H1 (cell line): ENCODE measurements around the gene EML5. TPM values are rescaled to one million over a fixed set of nuclear protein-coding genes. Genes with fewer than 3 reads are reported as not detected.

Experiments used
- CTCF ChIA-PET: fragments of 300-600 bp; sonication (Branson Sonifier 250); formaldehyde crosslinking; loops from one replicate; lab custom pipeline; 2021; ENCODE audit not compliant: partially characterized antibody; lab: Charles Lee
- POLR2A ChIA-PET: fragments of 300-600 bp; sonication (Branson Sonifier 250); formaldehyde crosslinking; loops from one replicate; lab custom pipeline; 2021; ENCODE audit warnings: inconsistent platforms; ENCODE audit not compliant: partially characterized antibody; lab: Charles Lee
- DNase-seq, 2 experiments: peaks; one replicate each; pipeline versions ENCODE4 v3.0.0 to v3.0.0-alpha.2; 2010 to 2022; ENCODE audit warnings: low spot score in 2 of 2, low read depth in 1 of 2, mixed read lengths in 1 of 2
- FAIRE-seq: peaks from 2 replicates; lab custom pipeline; 2011; peaks lifted over from hg19 to GRCh38; lab: Jason Lieb, UNC
- H2AFZ ChIP-seq: 2 replicates; pipeline ENCODE4 v1.8.1; 2012; ENCODE audit warnings: low read length, inconsistent platforms
- H2AK5ac ChIP-seq: 2 replicates; pipeline ENCODE4 v1.6.1; 2013; ENCODE audit warnings: low read depth, low read length
- H2BK120ac ChIP-seq: replicated peaks from 2 replicates; pipeline ENCODE3; 2013; ENCODE audit warnings: low read depth, low read length, inconsistent platforms
- H2BK12ac ChIP-seq: 2 replicates; pipeline ENCODE4 v1.6.1; 2013; ENCODE audit warnings: low read depth, low read length
- H2BK15ac ChIP-seq: 2 replicates; pipeline ENCODE4 v1.6.1; 2013; ENCODE audit warnings: low read length
- H2BK20ac ChIP-seq: 2 replicates; pipeline ENCODE4 v1.6.1; 2013; ENCODE audit warnings: low read length
- H2BK5ac ChIP-seq: 2 replicates; pipeline ENCODE4 v1.6.1; 2013; ENCODE audit warnings: low read depth, low read length
- H3K14ac ChIP-seq: 2 replicates; pipeline ENCODE4 v1.6.1; 2013; ENCODE audit warnings: inconsistent platforms; ENCODE audit not compliant: insufficient read length
- H3K18ac ChIP-seq: 2 replicates; pipeline ENCODE4 v1.6.1; 2013; ENCODE audit warnings: low read length; ENCODE audit errors: extremely low read depth
- H3K23ac ChIP-seq: 2 replicates; pipeline ENCODE4 v1.6.1; 2013; ENCODE audit warnings: inconsistent platforms; ENCODE audit not compliant: insufficient read length
- H3K23me2 ChIP-seq: 2 replicates; pipeline ENCODE4 v1.6.1; 2013; ENCODE audit warnings: low read depth, low read length
- H3K27ac ChIP-seq: 2 replicates; pipeline ENCODE4 v1.6.1; 2011; ENCODE audit warnings: low read depth, low read length, inconsistent platforms
- H3K27me3 ChIP-seq, 4 experiments: replicated peaks in 1 of 4; 1 replicate in 1 of 4; 2 replicates in 3 of 4; pipeline versions ENCODE4 v1.6.1 to v1.8.1; 2011 to 2013; ENCODE audit warnings: low read length in 3 of 4, mild to moderate bottlenecking in 3 of 4, inconsistent platforms in 2 of 4, mixed read lengths in 2 of 4, moderate library complexity in 1 of 4; ENCODE audit not compliant: control insufficient read depth in 3 of 4, insufficient read depth in 3 of 4; ENCODE audit errors: extremely low read depth in 1 of 4
- H3K36me3 ChIP-seq, 4 experiments: 2 replicates each; pipeline versions ENCODE4 v1.6.1 to v1.8.1; 2011 to 2013; ENCODE audit warnings: mild to moderate bottlenecking in 4 of 4, low read length in 3 of 4, moderate library complexity in 2 of 4, control low read depth in 1 of 4, inconsistent platforms in 1 of 4; ENCODE audit not compliant: insufficient read depth in 4 of 4, control insufficient read depth in 2 of 4
- H3K4ac ChIP-seq: replicated peaks from 2 replicates; pipeline ENCODE3; 2013; ENCODE audit warnings: low read length, low read depth, mixed read lengths, inconsistent platforms; ENCODE audit not compliant: insufficient read length
- H3K4me1 ChIP-seq, 4 experiments: replicated peaks in 1 of 4; 1 replicate in 1 of 4; 2 replicates in 3 of 4; pipeline versions ENCODE4 v1.6.1 to v1.8.1; 2011 to 2013; ENCODE audit warnings: low read length in 3 of 4, inconsistent platforms in 2 of 4, mixed read lengths in 1 of 4; ENCODE audit not compliant: insufficient read depth in 4 of 4, control insufficient read depth in 3 of 4
- H3K4me2 ChIP-seq, 2 experiments: 2 replicates each; pipeline versions ENCODE4 v1.6.1 to v1.8.1; 2011 to 2013; ENCODE audit warnings: low read depth in 2 of 2, low read length in 2 of 2, control low read depth in 1 of 2, inconsistent platforms in 1 of 2, mild to moderate bottlenecking in 1 of 2; ENCODE audit not compliant: insufficient read depth in 1 of 2
- H3K4me3 ChIP-seq, 4 experiments: fragments of 200-600, 300-600 bp in 1 of 4; sonication (generic), shearing (Covaris generic), sonication (Bioruptor Twin) in 1 of 4; 2 replicates each; pipeline versions ENCODE4 v1.5.1 to v1.8.1; 2011 to 2016; ENCODE audit warnings: low read length in 4 of 4, low read depth in 3 of 4, control low read depth in 2 of 4, inconsistent platforms in 2 of 4, mild to moderate bottlenecking in 2 of 4, mixed read lengths in 1 of 4, moderate library complexity in 1 of 4; ENCODE audit not compliant: insufficient read depth in 2 of 4; ENCODE audit errors: extremely low read depth in 1 of 4
- H3K56ac ChIP-seq: replicated peaks from 2 replicates; pipeline ENCODE3; 2013; ENCODE audit warnings: low read depth, mild to moderate bottlenecking, mixed read lengths, low read length, inconsistent platforms; ENCODE audit not compliant: insufficient read length
- H3K79me1 ChIP-seq: 2 replicates; pipeline ENCODE4 v1.6.1; 2013; ENCODE audit warnings: low read depth, low read length, control low read depth
- H3K79me2 ChIP-seq, 2 experiments: 2 replicates each; pipeline versions ENCODE4 v1.6.1 to v1.8.1; 2012 to 2013; ENCODE audit warnings: low read length in 2 of 2, mild to moderate bottlenecking in 2 of 2, inconsistent platforms in 1 of 2; ENCODE audit not compliant: insufficient read depth in 2 of 2, control insufficient read depth in 1 of 2
- H3K9ac ChIP-seq, 4 experiments: replicated peaks in 1 of 4; 1 replicate in 1 of 4; 2 replicates in 3 of 4; pipeline versions ENCODE4 v1.6.1 to v1.8.1; 2011 to 2013; ENCODE audit warnings: low read depth in 3 of 4, low read length in 3 of 4, control low read depth in 2 of 4, mild to moderate bottlenecking in 2 of 4, moderate library complexity in 2 of 4, inconsistent platforms in 1 of 4; ENCODE audit errors: extremely low read depth in 1 of 4
- H3K9me3 ChIP-seq, 2 experiments: 2 replicates each; pipeline versions ENCODE4 v1.6.1 to v1.8.1; 2012 to 2013; ENCODE audit warnings: mild to moderate bottlenecking in 2 of 2, moderate library complexity in 2 of 2, control low read depth in 1 of 2, inconsistent platforms in 1 of 2, low read depth in 1 of 2, low read length in 1 of 2, mixed read lengths in 1 of 2; ENCODE audit not compliant: insufficient read depth in 2 of 2
- H4K20me1 ChIP-seq, 2 experiments: replicated peaks in 1 of 2; 2 replicates each; pipeline versions ENCODE3 to v1.8.1; 2011 to 2013; ENCODE audit warnings: inconsistent platforms in 2 of 2, low read length in 2 of 2, mild to moderate bottlenecking in 1 of 2; ENCODE audit not compliant: insufficient read depth in 2 of 2, control insufficient read depth in 1 of 2
- H4K5ac ChIP-seq: 2 replicates; pipeline ENCODE4 v1.6.1; 2013; ENCODE audit warnings: low read length, low read depth, mixed read lengths, inconsistent platforms; ENCODE audit not compliant: insufficient read length
- H4K8ac ChIP-seq: 2 replicates; pipeline ENCODE4 v1.8.0; 2013; ENCODE audit warnings: mild to moderate bottlenecking, moderate library complexity, low read length, inconsistent platforms; ENCODE audit not compliant: insufficient read depth; ENCODE audit errors: extremely low read depth
- H4K91ac ChIP-seq: replicated peaks from 2 replicates; pipeline ENCODE3; 2013; ENCODE audit warnings: low read length, mixed read lengths, inconsistent platforms; ENCODE audit not compliant: insufficient read length
- POLR2AphosphoS5 ChIP-seq: IDR thresholded peaks from 2 replicates; pipeline ENCODE4 v1.6.1; 2011; ENCODE audit warnings: low read depth, low read length
- POU5F1 ChIP-seq: IDR thresholded peaks from 2 replicates; pipeline ENCODE4 v1.6.1; 2011; ENCODE audit warnings: low read depth, mild to moderate bottlenecking, low read length, moderate library complexity
- TEAD4 ChIP-seq: IDR thresholded peaks from 2 replicates; pipeline ENCODE4 v1.6.1; 2012; ENCODE audit warnings: low read depth, low read length, inconsistent platforms, mixed read lengths
- polyA plus RNA-seq, 7 experiments: library from polyadenylated mRNA; depleted of rRNA in 3 of 7; stranded (reverse) in 5 of 7; unstranded in 2 of 7; fragments of >200 nt in 5 of 7; fragments of 200-250 nt in 2 of 7; gene quantifications; 1 replicate in 5 of 7; 2 replicates in 1 of 7; 4 replicates in 1 of 7; pipeline versions ENCODE4 v1.2.1 to v1.2.3, GENCODE V29; 2011 to 2013; ENCODE audit warnings: missing spikeins in 2 of 7, mixed read lengths in 2 of 7
- total RNA-seq: library from RNA; stranded (reverse); fragmentation: NEBNext Ultra II Directional; extraction: Animal tissue kit (Norgen Biotek cat#: 25700); gene quantifications from 2 replicates; pipeline ENCODE4 v1.2.1, GENCODE V29; 2021

Gene EML5
- total and polyA plus RNA-seq, 2 of the 8 experiments (the other 6 are each of a cell fraction or from before 2014, with no cell fraction given): 0.39 to 0.88 TPM

DNA sequence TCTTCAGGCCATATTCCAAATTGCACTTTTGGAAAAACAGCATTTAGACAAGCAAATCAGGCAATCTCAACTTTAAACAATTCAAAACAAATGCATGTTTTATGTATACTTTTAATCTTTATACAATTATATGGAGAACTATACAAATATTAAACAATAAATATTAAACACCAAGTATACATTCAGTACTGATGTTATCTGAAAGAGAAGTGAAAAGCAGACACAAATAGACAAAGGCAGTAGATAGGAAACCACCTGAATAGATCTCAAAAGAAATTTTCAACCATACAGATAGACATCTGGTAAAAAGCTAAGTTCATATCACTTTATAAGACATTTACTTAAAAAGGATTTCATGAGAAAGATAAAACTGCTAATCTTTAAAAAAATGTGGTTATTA is 164.7 kb downstream of the EML5 start:
- Histone ChIP-seq H4K8ac (no peak overlapping the region), H3K4ac (no peak overlapping the region), H3K36me3 (no peaks in the 10 kb centered on the region), H3K79me2 (no peaks in the 10 kb centered on the region), H3K56ac (no peak overlapping the region), H3K14ac (no peak overlapping the region), H2AFZ (no peak overlapping the region), H3K23me2 (no peaks in the 10 kb centered on the region; the same call in 1 of the 2 replicates), H2BK15ac (no peak overlapping the region), H3K18ac (no peak overlapping the region), H3K27ac (no peak overlapping the region), H3K9me3 (no peaks in the 10 kb centered on the region), H4K5ac (no peak overlapping the region), H2BK20ac (no peak overlapping the region), H4K91ac (no peak overlapping the region), H2BK120ac (no peak overlapping the region), H3K9ac (no peak overlapping the region), H3K4me1 (no peaks in the 10 kb centered on the region), H3K79me1 (no peaks in the 10 kb centered on the region), H3K27me3 (no peaks in the 10 kb centered on the region), H3K4me2 (no peak overlapping the region), H3K4me3 (no peak overlapping the region), H2BK5ac (no peak overlapping the region), H4K20me1 (no peaks in the 10 kb centered on the region), H2AK5ac (no peak overlapping the region), H3K23ac (no peak overlapping the region), H2BK12ac (no peak overlapping the region)
- TF ChIP-seq POU5F1: no peak
- TF ChIP-seq POLR2AphosphoS5: no peak
- TF ChIP-seq TEAD4: no peak
- no peak for DNase-seq
- no peak for FAIRE-seq
- ChIA-PET CTCF (interaction anchor here (0.9 kb wide), 1 partner anchor 349 kb away, joined by 3 read pairs; no protein-coding TSS in a partner anchor), POLR2A (interaction anchor here (0.6 to 1.2 kb wide), 2 partner anchors 9 to 384 kb away, joined by 3 to 5 read pairs; no protein-coding TSS in a partner anchor)
